GM18508 (cell line): ENCODE data around the gene LIMS1.
"Not testable (repeated sequence)": the region's sequence is repeated elsewhere in the genome, so short reads cannot be mapped to it uniquely, and the experiment has no call there.

ENCODE experiments used
- ATAC-seq: cut with Tn5 transposase; IDR thresholded peaks from one replicate; pipeline ENCODE4 v1.9.1; 2021; ENCODE audit warnings: moderate number of reproducible peaks; ENCODE audit not compliant: insufficient read depth, unreplicated experiment

LIMS1 gene

DNA sequence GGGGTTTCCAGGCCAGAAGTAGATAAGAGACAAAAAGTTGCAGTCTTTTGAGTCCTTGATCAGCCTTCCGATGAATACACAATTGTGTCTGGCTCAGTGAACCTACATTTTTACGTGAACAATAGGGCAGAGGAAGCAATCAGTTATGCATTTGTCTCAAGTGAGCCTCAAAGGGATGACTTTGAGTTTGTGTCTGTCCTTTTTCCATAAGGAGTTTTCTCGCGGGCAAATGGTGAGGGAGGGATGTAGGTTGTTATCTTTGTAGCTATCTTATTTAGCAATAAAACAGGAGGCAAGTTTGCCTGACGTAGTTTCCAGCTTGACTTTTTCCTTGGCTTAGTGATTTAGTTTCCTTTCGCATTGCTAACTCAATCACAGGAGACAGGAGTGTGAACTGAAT lies 119.6 kb downstream of the LIMS1 start:
- not testable (repeated sequence) for ATAC-seq

GRCh38 chr2:108654521-108655125 lies 120.4 kb downstream of the LIMS1 start:
- ATAC-seq: not testable (repeated sequence)

GRCh38 chr2:108655270-108655669 lies 121.0 kb downstream of the LIMS1 start:
- ATAC-seq: not testable (repeated sequence)

DNA sequence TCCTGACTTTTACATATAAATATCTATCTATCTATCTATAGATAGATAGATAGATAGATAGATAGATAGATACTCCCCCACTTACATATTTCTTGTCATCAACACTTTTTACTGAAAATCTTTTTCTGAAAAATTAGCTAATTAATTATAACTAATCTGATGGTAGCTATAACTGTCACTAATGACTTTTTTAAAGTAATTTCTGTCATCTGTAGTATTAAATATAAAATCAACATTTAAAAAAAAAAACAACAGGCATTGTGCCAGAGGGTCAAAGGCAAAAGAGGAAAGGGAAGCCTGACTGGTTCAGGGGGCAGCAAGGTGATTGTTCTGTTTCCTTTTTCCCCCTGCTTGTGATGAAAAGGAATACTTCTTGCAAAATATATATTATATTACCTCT lies 122.0 kb downstream of the LIMS1 start:
- not testable (repeated sequence) for ATAC-seq

GRCh38 chr2:108657517-108657916 lies 123.2 kb downstream of the LIMS1 start:
- ATAC-seq: not testable (repeated sequence)

DNA sequence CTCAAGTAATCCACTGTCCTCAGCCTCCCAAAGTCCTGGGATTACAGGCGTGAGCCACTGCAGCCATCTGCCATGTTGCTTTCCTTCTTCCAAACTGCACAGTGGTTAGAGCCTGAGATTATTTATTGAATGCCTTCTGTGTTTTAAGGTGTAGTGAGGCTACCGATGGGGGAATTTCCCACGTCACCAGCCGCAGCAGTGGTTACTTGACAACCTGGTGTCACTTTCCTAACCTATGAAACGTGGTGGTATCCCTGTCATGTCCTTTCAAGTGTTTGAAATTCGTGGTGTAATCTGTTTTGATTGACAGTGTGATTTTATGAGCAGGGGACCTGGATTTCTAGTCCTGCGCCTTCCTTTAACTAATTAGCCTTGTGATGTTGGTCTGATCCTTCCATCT lies 124.3 kb downstream of the LIMS1 start:
- ATAC-seq: not testable (repeated sequence)

DNA sequence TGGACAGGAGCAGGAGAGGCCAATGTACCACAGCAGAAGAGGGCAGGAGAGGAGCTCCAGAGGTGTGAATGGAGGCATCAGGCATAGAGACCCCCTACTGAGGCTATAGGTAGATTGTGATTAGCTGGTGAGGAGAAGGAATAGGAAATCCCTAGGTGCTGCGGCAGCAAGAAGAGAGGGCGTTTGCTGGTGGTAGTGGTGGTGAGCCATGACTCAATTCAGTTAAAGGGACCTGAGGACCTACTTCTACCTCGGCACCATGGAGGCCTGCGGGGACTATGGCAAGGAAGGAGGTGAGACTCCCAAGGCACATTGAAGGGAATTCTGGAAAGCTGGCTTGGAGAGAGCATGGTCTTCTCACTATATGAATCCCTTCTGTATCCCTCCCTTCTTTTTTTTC lies 127.2 kb downstream of the LIMS1 start:
- ATAC-seq: not testable (repeated sequence)

DNA sequence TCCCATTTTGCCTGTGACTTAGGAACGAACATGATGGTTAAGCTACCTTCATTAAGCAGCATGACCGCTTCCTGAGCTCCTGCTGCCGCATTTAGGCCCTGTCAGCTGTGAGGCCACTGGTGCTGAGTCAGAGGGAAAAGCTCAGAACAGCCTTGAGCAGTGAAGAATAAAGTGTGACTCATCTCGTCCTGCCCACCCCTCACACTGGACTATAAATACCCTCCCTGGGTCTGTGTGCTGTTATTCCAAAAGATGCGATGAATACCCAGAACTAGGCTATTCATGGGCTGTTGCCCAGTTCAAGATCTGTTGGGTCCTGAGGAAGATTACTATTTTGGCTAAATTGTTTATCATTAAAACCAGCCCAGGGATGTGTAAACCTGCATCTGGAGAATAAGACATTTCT lies 127.9 kb downstream of the LIMS1 start:
- ATAC-seq: peak; percentile 99

DNA sequence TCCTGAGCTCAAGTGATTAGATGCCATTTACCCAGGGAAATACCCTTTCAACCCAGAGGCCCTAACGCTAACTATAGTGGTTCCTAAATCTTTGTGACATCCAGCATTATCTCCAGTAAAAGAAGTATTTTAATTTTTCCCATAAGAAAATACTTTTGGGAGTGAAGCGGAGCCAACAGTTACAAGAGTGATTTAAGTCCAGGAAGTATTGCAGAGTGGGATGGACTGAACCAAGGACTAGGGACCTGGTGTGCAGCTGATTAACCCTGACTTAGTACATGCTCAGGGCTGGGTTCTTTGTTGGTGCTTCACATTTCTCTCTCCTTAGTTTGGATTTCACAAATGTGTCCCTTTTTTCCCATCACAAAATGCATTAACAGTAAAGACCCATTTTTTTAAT lies 129.1 kb downstream of the LIMS1 start:
- ATAC-seq: not testable (repeated sequence)

DNA sequence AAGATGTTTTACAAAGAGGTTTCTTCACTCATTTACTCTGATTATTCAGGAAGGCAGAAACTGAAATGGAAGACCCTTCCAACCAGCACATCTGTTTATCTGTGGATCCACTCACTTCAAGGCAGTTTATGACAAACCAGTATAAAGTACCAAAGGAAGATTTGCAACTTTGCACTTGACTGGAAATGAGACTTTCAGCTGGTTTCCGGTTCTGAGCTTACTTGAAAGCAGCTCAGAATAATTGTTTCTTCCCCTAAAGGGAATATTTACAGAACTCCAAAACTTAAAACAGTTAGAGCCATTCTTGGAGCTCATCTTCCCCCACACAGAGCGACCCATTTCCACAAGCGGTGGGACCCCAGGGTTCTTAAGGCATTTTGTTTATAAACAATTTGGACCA lies 129.8 kb downstream of the LIMS1 start:
- not testable (repeated sequence) for ATAC-seq

GRCh38 chr2:108664979-108665378 lies 130.7 kb downstream of the LIMS1 start:
- not testable (repeated sequence) for ATAC-seq

- not testable (repeated sequence) for ATAC-seq
Measured at GRCh38 chr2:108665975-108666374, 131.7 kb downstream of the LIMS1 start.

GRCh38 chr2:108667140-108667539 lies 132.9 kb downstream of the LIMS1 start:
- ATAC-seq: not testable (repeated sequence)

- not testable (repeated sequence) for ATAC-seq
Measured at GRCh38 chr2:108670282-108670681, 136.0 kb downstream of the LIMS1 start.

GRCh38 chr2:108672200-108672805 lies 138.0 kb downstream of the LIMS1 start:
- not testable (repeated sequence) for ATAC-seq

DNA sequence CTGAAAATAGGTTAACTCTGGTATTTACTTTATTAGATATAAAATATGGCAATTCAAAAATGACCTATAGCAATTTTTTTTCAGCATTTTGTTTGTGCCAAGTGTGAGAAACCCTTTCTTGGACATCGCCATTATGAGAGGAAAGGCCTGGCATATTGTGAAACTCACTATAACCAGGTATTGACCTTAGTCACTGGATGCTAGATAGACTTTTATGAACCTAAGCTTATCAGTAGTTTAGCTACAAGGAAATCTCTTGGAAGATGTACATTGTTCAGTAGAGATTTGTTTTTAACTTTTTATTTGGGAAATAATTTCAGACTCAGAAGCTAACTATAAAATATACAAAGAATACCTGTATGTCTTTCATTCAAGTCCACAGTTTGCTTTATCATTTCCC lies 142.3 kb downstream of the LIMS1 start:
- not testable (repeated sequence) for ATAC-seq

DNA sequence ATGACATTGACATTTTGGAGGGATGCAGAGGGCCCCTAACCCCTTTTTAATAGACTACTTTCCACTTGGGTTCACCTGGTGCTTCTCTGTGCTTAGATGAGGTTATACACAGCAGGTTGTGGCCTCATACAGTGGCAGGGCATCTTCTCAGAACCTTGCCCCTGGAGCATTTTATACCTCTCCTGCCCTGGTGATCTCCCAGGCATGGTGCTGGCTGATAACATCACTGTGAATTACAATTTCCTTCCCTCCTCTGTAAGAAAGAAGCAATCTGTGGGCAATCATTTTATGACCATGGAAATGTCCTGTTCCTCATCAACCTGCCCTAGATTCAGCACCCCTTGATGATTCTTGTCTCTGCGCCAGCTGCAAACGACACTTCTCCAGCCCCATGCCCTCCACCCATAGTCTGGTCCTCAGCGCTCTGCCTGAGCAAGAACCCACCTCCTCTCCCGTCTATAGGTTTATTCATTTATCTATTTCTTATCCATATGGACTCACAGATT lies 143.0 kb downstream of the LIMS1 start:
- not testable (repeated sequence) for ATAC-seq

DNA sequence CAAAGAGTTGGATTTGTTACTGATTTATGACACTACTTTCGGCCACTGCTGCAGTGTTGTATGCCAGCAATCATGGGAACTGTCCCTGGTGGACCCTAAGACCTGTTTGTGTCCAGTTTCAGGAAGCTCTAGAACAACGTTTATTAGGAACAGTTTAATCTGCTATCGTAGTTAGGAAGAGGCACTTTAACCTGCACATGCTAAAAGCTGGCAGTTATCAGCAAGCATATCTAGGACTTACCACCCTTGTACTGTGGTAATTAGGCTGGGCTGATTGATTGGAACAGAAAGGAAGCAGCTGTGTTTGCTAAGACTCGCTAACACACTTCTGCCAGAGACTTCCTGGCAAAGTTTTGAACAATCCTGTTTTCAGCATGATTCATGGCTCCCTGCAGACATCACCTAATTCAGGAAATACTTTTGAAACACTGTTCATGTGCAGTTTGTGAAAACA lies 144.0 kb downstream of the LIMS1 start:
- ATAC-seq: not testable (repeated sequence)

- not testable (repeated sequence) for ATAC-seq
Measured at GRCh38 chr2:108680805-108681204, 146.5 kb downstream of the LIMS1 start.

DNA sequence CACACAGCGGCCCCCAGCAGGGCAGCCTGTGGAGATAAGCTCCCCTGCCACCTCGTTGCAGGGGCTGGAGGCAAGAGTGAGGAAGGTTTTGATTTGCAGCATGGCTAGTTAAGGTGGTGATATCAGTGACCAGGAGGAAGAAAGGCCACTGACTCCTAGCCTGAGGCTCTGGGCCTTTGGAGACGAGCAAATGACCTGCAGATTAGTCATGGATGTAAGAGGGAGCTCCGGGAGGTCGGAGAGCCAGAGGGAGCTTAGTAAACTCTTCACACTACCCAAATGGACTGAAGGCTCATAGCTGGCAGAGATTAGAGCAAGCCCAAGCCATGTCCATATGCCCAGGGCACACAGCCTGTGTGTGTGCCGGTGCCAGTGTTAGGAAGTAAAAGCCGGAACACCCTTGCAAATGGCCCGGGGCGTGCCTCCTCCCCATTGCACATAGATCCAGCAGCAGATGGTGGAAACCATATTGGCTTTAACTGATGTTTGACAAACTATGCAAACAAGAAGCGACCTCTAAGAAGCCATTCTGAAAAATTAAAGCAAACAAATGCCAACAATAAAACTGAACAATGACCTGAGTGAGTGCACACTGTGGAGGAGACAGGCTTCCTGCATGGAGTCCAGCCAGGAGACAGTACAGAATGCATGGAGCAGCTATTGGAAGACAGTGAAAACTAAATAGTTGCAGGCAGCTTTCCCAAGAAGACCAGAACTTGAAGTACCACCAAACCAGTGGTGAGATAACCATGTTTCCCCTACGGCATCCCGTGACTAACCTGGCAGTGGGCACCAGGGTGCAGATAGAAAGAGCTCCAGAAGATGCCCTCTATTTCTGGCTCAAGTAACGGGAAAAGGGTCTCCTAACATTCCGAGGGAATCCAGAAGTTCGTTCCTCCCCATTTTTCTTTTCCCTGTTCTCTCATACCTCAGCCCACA lies 154.8 kb downstream of the LIMS1 start:
- ATAC-seq: not testable (repeated sequence)

DNA sequence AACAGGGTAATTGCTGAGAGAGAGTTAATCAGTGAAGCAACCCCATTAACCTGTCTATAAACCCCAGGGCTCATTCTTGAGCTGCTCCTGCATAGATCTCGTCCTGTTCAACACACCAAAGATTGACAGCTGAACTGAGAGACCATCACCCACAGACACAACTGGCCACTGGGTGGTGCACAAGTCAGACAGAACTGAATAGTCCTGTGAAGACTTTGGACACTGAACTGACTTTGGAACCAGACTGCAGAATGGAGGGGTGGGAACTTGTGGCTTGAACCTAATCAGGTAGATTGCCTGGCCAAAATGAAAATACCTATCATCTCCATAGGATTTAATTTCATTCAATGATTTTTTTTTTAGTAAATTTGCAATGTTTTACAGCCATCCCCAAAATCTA lies 155.7 kb downstream of the LIMS1 start:
- ATAC-seq: not testable (repeated sequence)
